ENCODE results near the gene SOCS3. TPM values are rescaled to one million over a fixed set of nuclear protein-coding genes. Genes with fewer than 3 reads are reported as not detected.

Gene SOCS3
- total RNA-seq: 15.7 TPM

GRCh38 chr17:78359997-78360370, at the start of gene SOCS3:
Gene SOCS3, minus strand, starts transcription at chr17:78360077. Its CDS starts 982 bp downstream, at chr17:78359095.
- H3K9ac ChIP-seq (ENCODE audit: low read depth in 1 of 3, low read length in 3 of 3): peak within 1 kb of the TSS; percentile 81 to 97 (median 85)
- H3K4me1 ChIP-seq (ENCODE audit: control insufficient read depth in 3 of 3, insufficient read depth in 3 of 3, low read length in 3 of 3): peaks cover 39 to 44% (median 42%) of the 10 kb centered on the region in 3 donors
- H3K27me3 ChIP-seq (ENCODE audit: control insufficient read depth in 3 of 3, insufficient read depth in 3 of 3, low read length in 3 of 3): no peaks in the 10 kb centered on the region
- H3K4me3 ChIP-seq (ENCODE audit: low read length in 3 of 3): peak within 1 kb of the TSS; percentile 72 to 84 (median 77)
- peak within 1 kb of the TSS; percentile 96 for H3K27ac ChIP-seq (ENCODE audit: low read depth, low read length)
- H3K36me3 ChIP-seq (ENCODE audit: control insufficient read depth in 3 of 3, insufficient read depth in 3 of 3, low read length in 3 of 3): peaks cover 6 to 14% (median 11%) of the 10 kb centered on the region in 3 donors
- no peaks in the 10 kb centered on the region for H3K9me3 ChIP-seq (ENCODE audit: control insufficient read depth in 3 of 3, low read length in 3 of 3)

DNA sequence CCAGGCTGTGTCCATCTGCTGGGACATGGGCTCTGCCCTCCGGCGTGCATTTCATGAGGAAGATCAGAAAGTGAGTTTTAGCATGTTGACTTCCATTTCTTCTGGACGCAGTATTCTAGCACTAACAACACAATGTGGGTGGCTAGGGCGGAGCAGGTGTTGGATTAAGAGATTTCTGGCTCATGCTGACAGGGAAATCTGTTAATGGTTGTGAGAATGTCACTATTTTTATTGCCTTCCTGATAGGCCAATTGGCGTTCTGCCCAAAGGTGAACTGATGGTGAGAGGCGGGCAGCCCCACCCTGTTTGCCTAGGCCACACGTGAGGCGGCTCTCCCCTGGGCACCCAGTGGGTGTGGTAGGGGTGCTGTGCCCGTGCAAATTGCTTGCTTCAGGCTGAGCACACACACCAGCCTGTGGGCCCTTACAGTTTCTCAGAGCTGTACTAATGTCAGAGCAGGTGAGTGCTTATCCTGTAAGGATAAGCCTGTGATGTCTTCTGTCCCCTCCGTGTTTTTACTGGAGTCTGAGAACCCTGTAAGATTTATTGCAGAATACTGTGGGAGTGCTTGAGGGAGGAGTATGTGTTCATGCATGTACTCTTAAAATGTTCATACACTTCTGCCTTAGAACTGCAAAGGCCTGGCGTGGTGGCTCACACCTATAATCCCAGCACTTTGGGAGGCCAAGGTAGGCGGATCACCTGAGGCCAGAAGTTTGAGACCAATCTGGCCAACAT, 49.5 kb upstream of the SOCS3 start:
- Histone ChIP-seq H3K27ac (ENCODE audit: low read depth, low read length) (peak overlapping the region; percentile 57), H3K27me3 (ENCODE audit: control insufficient read depth in 3 of 3, insufficient read depth in 3 of 3, low read length in 3 of 3) (no peaks in the 10 kb centered on the region), H3K9ac (ENCODE audit: low read depth in 1 of 3, low read length in 3 of 3) (peak overlapping the region in 2 of 3 donors; percentile 1 to 34), H3K36me3 (ENCODE audit: control insufficient read depth in 3 of 3, insufficient read depth in 3 of 3, low read length in 3 of 3) (peaks cover 6 to 10% (median 7%) of the 10 kb centered on the region in 3 donors), H3K4me1 (ENCODE audit: control insufficient read depth in 3 of 3, insufficient read depth in 3 of 3, low read length in 3 of 3) (peaks cover 70 to 80% (median 79%) of the 10 kb centered on the region in 3 donors), H3K9me3 (ENCODE audit: control insufficient read depth in 3 of 3, low read length in 3 of 3) (no peaks in the 10 kb centered on the region), H3K4me3 (ENCODE audit: low read length in 3 of 3) (peak overlapping the region in 2 of 3 donors; percentile 6 to 12)

DNA sequence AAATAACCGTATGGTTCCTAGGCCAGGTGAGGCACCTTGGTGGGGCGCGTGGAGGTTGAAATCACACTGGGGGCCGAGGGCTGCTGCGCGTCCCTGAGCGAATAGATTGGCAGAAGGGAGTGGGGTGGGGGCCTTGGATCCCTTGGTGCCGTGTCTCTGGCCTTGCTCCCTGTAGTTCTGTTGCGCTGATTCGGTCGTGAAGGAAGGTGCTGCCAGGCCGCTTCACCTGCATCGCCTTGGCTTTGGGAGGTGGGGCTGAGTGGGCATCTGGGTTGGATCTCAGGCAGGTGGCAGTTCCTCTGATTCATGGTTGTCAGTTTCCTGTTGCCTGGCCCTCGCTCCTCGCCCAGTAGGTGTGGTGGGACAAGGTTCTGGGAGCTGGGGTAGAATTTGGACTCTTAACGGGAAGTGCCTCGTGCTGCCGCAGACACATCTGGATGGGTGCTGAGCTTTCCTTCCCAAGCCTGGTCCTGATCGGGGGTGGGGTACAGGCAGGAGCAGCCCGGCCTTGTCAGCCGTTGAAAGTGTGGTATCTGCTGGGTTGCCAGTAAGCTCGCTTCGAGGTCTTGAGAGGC, 48.7 kb upstream of the SOCS3 start:
- Histone ChIP-seq H3K27ac (ENCODE audit: low read depth, low read length) (peak overlapping the region; percentile 57), H3K36me3 (ENCODE audit: control insufficient read depth in 3 of 3, insufficient read depth in 3 of 3, low read length in 3 of 3) (peaks cover 13 to 17% (median 13%) of the 10 kb centered on the region in 3 donors), H3K9ac (ENCODE audit: low read depth in 1 of 3, low read length in 3 of 3) (peak overlapping the region; percentile 27 to 40 (median 34)), H3K27me3 (ENCODE audit: control insufficient read depth in 3 of 3, insufficient read depth in 3 of 3, low read length in 3 of 3) (no peaks in the 10 kb centered on the region), H3K4me3 (ENCODE audit: low read length in 3 of 3) (peak overlapping the region in 1 of 3 donors; percentile 6), H3K9me3 (ENCODE audit: control insufficient read depth in 3 of 3, low read length in 3 of 3) (no peaks in the 10 kb centered on the region), H3K4me1 (ENCODE audit: control insufficient read depth in 3 of 3, insufficient read depth in 3 of 3, low read length in 3 of 3) (peaks cover 62 to 74% (median 71%) of the 10 kb centered on the region in 3 donors)

GRCh38 chr17:78407387-78408000, 47.6 kb upstream of the SOCS3 start:
- peaks cover 14 to 27% (median 19%) of the 10 kb centered on the region in 3 donors for H3K36me3 ChIP-seq (ENCODE audit: control insufficient read depth in 3 of 3, insufficient read depth in 3 of 3, low read length in 3 of 3)
- no peaks in the 10 kb centered on the region for H3K9me3 ChIP-seq (ENCODE audit: control insufficient read depth in 3 of 3, low read length in 3 of 3)
- H3K4me1 ChIP-seq (ENCODE audit: control insufficient read depth in 3 of 3, insufficient read depth in 3 of 3, low read length in 3 of 3): peaks cover 52 to 63% (median 61%) of the 10 kb centered on the region in 3 donors
- no peaks in the 10 kb centered on the region for H3K27me3 ChIP-seq (ENCODE audit: control insufficient read depth in 3 of 3, insufficient read depth in 3 of 3, low read length in 3 of 3)
- H3K4me3 ChIP-seq (ENCODE audit: low read length in 3 of 3): no peak overlapping the region
- peak overlapping the region; percentile 57 for H3K27ac ChIP-seq (ENCODE audit: low read depth, low read length)
- H3K9ac ChIP-seq (ENCODE audit: low read depth in 1 of 3, low read length in 3 of 3): peak overlapping the region in 2 of 3 donors; percentile 13 to 66

DNA sequence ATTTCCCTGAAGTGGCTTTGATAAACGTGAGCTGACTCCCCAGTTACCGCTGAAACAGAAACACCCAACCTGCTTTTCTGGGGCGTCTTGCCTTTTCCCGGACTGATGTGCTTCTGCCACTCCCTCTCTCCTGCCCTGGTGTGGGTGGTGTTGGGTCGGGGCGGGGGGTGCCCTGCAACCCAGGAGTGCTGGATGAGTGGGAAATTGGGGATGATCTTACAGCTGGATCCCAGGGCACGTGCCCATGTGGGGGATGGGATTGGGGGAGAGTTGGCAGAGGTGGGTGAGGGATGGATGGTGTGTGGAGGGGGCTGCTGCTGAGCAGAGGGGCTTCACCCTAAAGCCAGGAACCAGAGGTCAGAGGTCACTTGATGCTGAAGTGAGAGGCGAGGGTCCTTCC, 47.0 kb upstream of the SOCS3 start:
- no peaks in the 10 kb centered on the region for H3K9me3 ChIP-seq (ENCODE audit: control insufficient read depth in 3 of 3, low read length in 3 of 3)
- H3K4me3 ChIP-seq (ENCODE audit: low read length in 3 of 3): no peak overlapping the region
- peak overlapping the region in 1 of 3 donors; percentile 66 for H3K9ac ChIP-seq (ENCODE audit: low read depth in 1 of 3, low read length in 3 of 3)
- peak overlapping the region; percentile 57 for H3K27ac ChIP-seq (ENCODE audit: low read depth, low read length)
- H3K27me3 ChIP-seq (ENCODE audit: control insufficient read depth in 3 of 3, insufficient read depth in 3 of 3, low read length in 3 of 3): no peaks in the 10 kb centered on the region
- H3K4me1 ChIP-seq (ENCODE audit: control insufficient read depth in 3 of 3, insufficient read depth in 3 of 3, low read length in 3 of 3): peaks cover 46 to 57% (median 57%) of the 10 kb centered on the region in 3 donors
- H3K36me3 ChIP-seq (ENCODE audit: control insufficient read depth in 3 of 3, insufficient read depth in 3 of 3, low read length in 3 of 3): peaks cover 16 to 29% (median 22%) of the 10 kb centered on the region in 3 donors

GRCh38 chr17:78406396-78406795, 46.5 kb upstream of the SOCS3 start:
- H3K4me1 ChIP-seq (ENCODE audit: control insufficient read depth in 3 of 3, insufficient read depth in 3 of 3, low read length in 3 of 3): peaks cover 41 to 57% (median 57%) of the 10 kb centered on the region in 3 donors
- peak overlapping the region in 2 of 3 donors; percentile 16 to 32 for H3K9ac ChIP-seq (ENCODE audit: low read depth in 1 of 3, low read length in 3 of 3)
- peaks cover 21 to 34% (median 27%) of the 10 kb centered on the region in 3 donors for H3K36me3 ChIP-seq (ENCODE audit: control insufficient read depth in 3 of 3, insufficient read depth in 3 of 3, low read length in 3 of 3)

GRCh38 chr17:78403822-78404221, 43.9 kb upstream of the SOCS3 start:
- peaks cover 47 to 57% (median 49%) of the 10 kb centered on the region in 3 donors for H3K36me3 ChIP-seq (ENCODE audit: control insufficient read depth in 3 of 3, insufficient read depth in 3 of 3, low read length in 3 of 3)

More at GRCh38 chr17:78406396-78406795, 46.5 kb upstream of the SOCS3 start:
- Histone ChIP-seq H3K4me3 (ENCODE audit: low read length in 3 of 3) (no peak overlapping the region), H3K27me3 (ENCODE audit: control insufficient read depth in 3 of 3, insufficient read depth in 3 of 3, low read length in 3 of 3) (no peaks in the 10 kb centered on the region), H3K9me3 (ENCODE audit: control insufficient read depth in 3 of 3, low read length in 3 of 3) (no peaks in the 10 kb centered on the region), H3K27ac (ENCODE audit: low read depth, low read length) (peak overlapping the region; percentile 7)

GRCh38 chr17:78401891-78402290, 42.0 kb upstream of the SOCS3 start:
- Histone ChIP-seq H3K36me3 (ENCODE audit: control insufficient read depth in 3 of 3, insufficient read depth in 3 of 3, low read length in 3 of 3) (peaks cover 55 to 60% (median 57%) of the 10 kb centered on the region in 3 donors), H3K9ac (ENCODE audit: low read depth in 1 of 3, low read length in 3 of 3) (peak overlapping the region in 2 of 3 donors; percentile 45 to 59), H3K4me3 (ENCODE audit: low read length in 3 of 3) (no peak overlapping the region), H3K9me3 (ENCODE audit: control insufficient read depth in 3 of 3, low read length in 3 of 3) (no peaks in the 10 kb centered on the region), H3K27ac (ENCODE audit: low read depth, low read length) (peak overlapping the region; percentile 86), H3K27me3 (ENCODE audit: control insufficient read depth in 3 of 3, insufficient read depth in 3 of 3, low read length in 3 of 3) (no peaks in the 10 kb centered on the region), H3K4me1 (ENCODE audit: control insufficient read depth in 3 of 3, insufficient read depth in 3 of 3, low read length in 3 of 3) (peaks cover 30 to 62% (median 54%) of the 10 kb centered on the region in 3 donors)

More at GRCh38 chr17:78403822-78404221, 43.9 kb upstream of the SOCS3 start:
- Histone ChIP-seq H3K4me1 (ENCODE audit: control insufficient read depth in 3 of 3, insufficient read depth in 3 of 3, low read length in 3 of 3) (peaks cover 31 to 62% (median 54%) of the 10 kb centered on the region in 3 donors), H3K9ac (ENCODE audit: low read depth in 1 of 3, low read length in 3 of 3) (no peak overlapping the region), H3K27me3 (ENCODE audit: control insufficient read depth in 3 of 3, insufficient read depth in 3 of 3, low read length in 3 of 3) (no peaks in the 10 kb centered on the region), H3K4me3 (ENCODE audit: low read length in 3 of 3) (no peak overlapping the region), H3K9me3 (ENCODE audit: control insufficient read depth in 3 of 3, low read length in 3 of 3) (no peaks in the 10 kb centered on the region), H3K27ac (ENCODE audit: low read depth, low read length) (no peak overlapping the region)

DNA sequence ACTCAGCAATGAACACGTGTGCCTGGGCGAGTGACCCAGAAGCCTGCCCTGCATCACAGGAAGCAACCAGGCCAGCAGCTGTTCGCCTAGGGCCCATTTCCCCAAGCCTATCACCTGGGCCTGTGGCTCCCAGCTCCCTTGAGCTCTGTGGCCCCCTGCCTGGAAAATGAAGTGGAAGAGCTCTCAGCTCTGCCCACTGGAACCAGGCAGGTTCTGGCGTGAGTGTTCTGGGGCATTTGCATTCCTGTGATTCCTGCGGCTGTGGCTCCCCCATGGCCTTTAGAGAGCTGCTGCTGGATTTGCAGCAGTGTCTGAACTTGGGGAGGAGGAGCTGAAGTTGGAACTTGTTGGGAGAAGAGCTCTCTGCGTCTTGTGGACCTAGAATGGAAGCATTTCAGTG, 41.4 kb upstream of the SOCS3 start:
- Histone ChIP-seq H3K4me1 (ENCODE audit: control insufficient read depth in 3 of 3, insufficient read depth in 3 of 3, low read length in 3 of 3) (peaks cover 31 to 62% (median 54%) of the 10 kb centered on the region in 3 donors), H3K27ac (ENCODE audit: low read depth, low read length) (peak overlapping the region; percentile 86), H3K9ac (ENCODE audit: low read depth in 1 of 3, low read length in 3 of 3) (peak overlapping the region in 2 of 3 donors; percentile 45 to 59), H3K9me3 (ENCODE audit: control insufficient read depth in 3 of 3, low read length in 3 of 3) (no peaks in the 10 kb centered on the region), H3K36me3 (ENCODE audit: control insufficient read depth in 3 of 3, insufficient read depth in 3 of 3, low read length in 3 of 3) (peaks cover 55 to 60% (median 59%) of the 10 kb centered on the region in 3 donors), H3K4me3 (ENCODE audit: low read length in 3 of 3) (no peak overlapping the region), H3K27me3 (ENCODE audit: control insufficient read depth in 3 of 3, insufficient read depth in 3 of 3, low read length in 3 of 3) (no peaks in the 10 kb centered on the region)
